ENCODE results near the gene GDF7. TPM values are rescaled to one million over a fixed set of nuclear protein-coding genes. Genes with fewer than 3 reads are reported as not detected.

GDF7 gene
- total and polyA plus RNA-seq, 10 of the 15 experiments (the other 5 are each of a cell fraction or from before 2014, with no cell fraction given): 0.02 to 0.11 (median 0.04) TPM; not detected in 1

GRCh38 chr2:20638014-20638413 is 28.9 kb upstream of the GDF7 start (continued):
- no peak for TF ChIP-seq NR2C2 (IDR thresholded peaks at IDR 0.05; ENCODE audit: borderline replicate concordance, control insufficient read depth, insufficient read length, low read depth)
- TF ChIP-seq, protein P1, sequence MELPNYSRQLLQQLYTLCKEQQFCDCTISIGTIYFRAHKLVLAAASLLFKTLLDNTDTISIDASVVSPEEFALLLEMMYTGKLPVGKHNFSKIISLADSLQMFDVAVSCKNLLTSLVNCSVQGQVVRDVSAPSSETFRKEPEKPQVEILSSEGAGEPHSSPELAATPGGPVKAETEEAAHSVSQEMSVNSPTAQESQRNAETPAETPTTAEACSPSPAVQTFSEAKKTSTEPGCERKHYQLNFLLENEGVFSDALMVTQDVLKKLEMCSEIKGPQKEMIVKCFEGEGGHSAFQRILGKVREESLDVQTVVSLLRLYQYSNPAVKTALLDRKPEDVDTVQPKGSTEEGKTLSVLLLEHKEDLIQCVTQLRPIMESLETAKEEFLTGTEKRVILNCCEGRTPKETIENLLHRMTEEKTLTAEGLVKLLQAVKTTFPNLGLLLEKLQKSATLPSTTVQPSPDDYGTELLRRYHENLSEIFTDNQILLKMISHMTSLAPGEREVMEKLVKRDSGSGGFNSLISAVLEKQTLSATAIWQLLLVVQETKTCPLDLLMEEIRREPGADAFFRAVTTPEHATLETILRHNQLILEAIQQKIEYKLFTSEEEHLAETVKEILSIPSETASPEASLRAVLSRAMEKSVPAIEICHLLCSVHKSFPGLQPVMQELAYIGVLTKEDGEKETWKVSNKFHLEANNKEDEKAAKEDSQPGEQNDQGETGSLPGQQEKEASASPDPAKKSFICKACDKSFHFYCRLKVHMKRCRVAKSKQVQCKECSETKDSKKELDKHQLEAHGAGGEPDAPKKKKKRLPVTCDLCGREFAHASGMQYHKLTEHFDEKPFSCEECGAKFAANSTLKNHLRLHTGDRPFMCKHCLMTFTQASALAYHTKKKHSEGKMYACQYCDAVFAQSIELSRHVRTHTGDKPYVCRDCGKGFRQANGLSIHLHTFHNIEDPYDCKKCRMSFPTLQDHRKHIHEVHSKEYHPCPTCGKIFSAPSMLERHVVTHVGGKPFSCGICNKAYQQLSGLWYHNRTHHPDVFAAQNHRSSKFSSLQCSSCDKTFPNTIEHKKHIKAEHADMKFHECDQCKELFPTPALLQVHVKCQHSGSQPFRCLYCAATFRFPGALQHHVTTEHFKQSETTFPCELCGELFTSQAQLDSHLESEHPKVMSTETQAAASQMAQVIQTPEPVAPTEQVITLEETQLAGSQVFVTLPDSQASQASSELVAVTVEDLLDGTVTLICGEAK (IDR thresholded peaks at IDR 0.05; ENCODE audit: borderline replicate concordance): no peak

DNA sequence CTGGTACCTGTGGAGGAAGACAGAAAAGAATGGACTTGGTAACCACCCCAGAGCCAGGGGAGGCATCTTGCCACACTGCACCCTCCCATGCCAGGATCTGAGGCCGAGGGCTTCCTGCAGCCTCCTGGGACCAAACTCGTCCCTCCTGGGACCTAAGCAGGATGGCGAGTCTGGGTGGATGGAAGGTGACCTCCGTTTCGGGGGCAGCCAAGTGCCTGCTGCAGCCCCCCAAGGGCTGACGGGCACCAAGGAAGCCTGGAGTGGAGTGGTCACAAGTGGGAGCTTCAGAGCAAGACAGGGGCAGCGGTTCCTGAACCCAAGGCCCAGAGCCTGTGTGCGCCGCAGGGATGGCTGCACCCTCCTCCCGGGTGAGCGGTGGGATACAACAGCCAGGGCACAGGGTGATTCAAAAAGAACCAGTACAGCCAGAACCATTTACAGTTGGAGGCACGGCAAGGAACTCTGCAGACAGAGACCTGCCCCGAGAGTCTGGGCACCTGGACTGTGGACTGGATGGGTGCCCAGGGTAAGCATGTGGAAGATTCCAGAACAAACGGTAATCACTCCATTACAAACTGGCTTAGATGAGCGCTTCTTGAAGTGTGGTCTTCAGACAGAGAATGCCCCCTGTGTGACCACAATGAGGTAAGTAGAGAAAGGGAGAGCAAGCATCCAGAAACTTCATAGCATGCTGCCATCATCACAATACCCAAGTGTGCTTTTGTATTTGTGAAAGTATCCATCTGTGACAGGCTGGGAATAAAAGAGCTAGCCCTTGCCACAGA is 28.1 kb upstream of the GDF7 start:
- in situ Hi-C loops (cut with MboI) (no loop called here), intact Hi-C loops (cut with micrococcal nuclease; ENCODE audit: unreplicated experiment) (no loop called here)
- CTCF ChIA-PET: interaction anchor here (1.3 to 7.9 kb wide), 5 partner anchors 10 to 227 kb away, joined by 4 to 119 read pairs (median 71); partner anchors contain the start of gene RHOB
- FAIRE-seq (no peak), DNase-seq (ENCODE audit: low read depth, low spot score) (no peak), ATAC-seq (no peak)
- H3K27me3 ChIP-seq (replicated peaks in 1 of 2; ENCODE audit: control insufficient read depth in 2 of 2, insufficient read depth in 2 of 2, low read length in 1 of 2): no peaks in the 10 kb centered on the region
- no peaks in the 10 kb centered on the region; a peak in 2 of 4 replicates for H3K36me3 ChIP-seq (ENCODE audit: control insufficient read depth in 2 of 2, insufficient read depth in 2 of 2, low read length in 1 of 2)
- no TSS peak for BruUV-seq (replicated peaks)
- POLR2A ChIA-PET: no interaction called here
- no peak overlapping the region for H3K4me2 ChIP-seq (ENCODE audit: control insufficient read depth, insufficient read depth)
- H2AFZ ChIP-seq (ENCODE audit: control insufficient read depth, low read depth, low read length): no peak overlapping the region
- no peak overlapping the region for H3K4me3 ChIP-seq
- H3K79me2 ChIP-seq (ENCODE audit: control insufficient read depth, insufficient read depth, low read length): no peaks in the 10 kb centered on the region
- H3K4me1 ChIP-seq (ENCODE audit: control insufficient read depth, insufficient read depth, low read length): no peaks in the 10 kb centered on the region
- H3K27ac ChIP-seq (ENCODE audit: control insufficient read depth, insufficient read depth): no peak overlapping the region
- H3K9ac ChIP-seq (ENCODE audit: control insufficient read depth, insufficient read depth, low read length): no peak overlapping the region
- H3K9me3 ChIP-seq (replicated peaks; ENCODE audit: control insufficient read depth, insufficient read depth, low read length): no peaks in the 10 kb centered on the region
- SMC1A ChIA-PET (ENCODE audit: uncharacterized antibody, unreplicated experiment): interaction anchor here (1.0 to 5.6 kb wide), 3 partner anchors 195 to 313 kb away, joined by 3 to 34 read pairs (median 8); no protein-coding TSS in a partner anchor
- 72% methylated on average over 15 of the region's 15 CpGs for WGBS (ENCODE audit: insufficient coverage, insufficient replicate concordance, low lambda C conversion rate, missing lambda C conversion rate)
- RAD21 ChIA-PET (ENCODE audit: unreplicated experiment): interaction anchor here (0.6 to 4.1 kb wide), 5 partner anchors 192 to 401 kb away, joined by 3 to 33 read pairs (median 5); partner anchors contain the start of gene RHOB
- TF ChIP-seq ELK1 (IDR thresholded peaks at IDR 0.05; ENCODE audit: low read depth, low read length) (no peak), KAT2A (conservative IDR thresholded peaks at IDR 0.05; ENCODE audit: control insufficient read depth, low read depth, low read length) (no peak), CHD2 (IDR thresholded peaks at IDR 0.05; ENCODE audit: borderline replicate concordance, low read depth, low read length) (no peak), CBX3 (IDR thresholded peaks at IDR 0.05; ENCODE audit: borderline replicate concordance, low read depth) (no peak), NFIC (IDR thresholded peaks at IDR 0.05; ENCODE audit: low read depth, low read length) (no peak), CHD1 (IDR thresholded peaks at IDR 0.05; ENCODE audit: low read depth, low read length) (no peak), TCF7 (IDR thresholded peaks at IDR 0.05; ENCODE audit: borderline replicate concordance) (no peak)
- no peaks in the 10 kb centered on the region; the same call in 1 of the 2 replicates for H4K20me1 ChIP-seq (ENCODE audit: control insufficient read depth, insufficient read depth)
